HCT116 (cell line): Measurements from ENCODE around the gene RCOR2.

ENCODE experiments used
- ATF3 ChIP-seq: IDR thresholded peaks from 2 replicates; pipeline ENCODE4 v1.6.1; 2012
- CBX3 ChIP-seq: IDR thresholded peaks from 2 replicates; pipeline ENCODE4 v1.6.1; 2012; ENCODE audit warnings: low read depth
- CTCF ChIP-seq, 3 experiments: fragments of 200-600 bp in 1 of 3; sonication (generic) in 1 of 3; IDR thresholded peaks in 2 of 3; conservative IDR thresholded peaks in 1 of 3; 2 replicates each; pipeline ENCODE4 v1.5.1; 2012 to 2017; ENCODE audit warnings: low read depth in 2 of 3, low read length in 2 of 3, antibody characterized with exemption in 1 of 3, borderline replicate concordance in 1 of 3, control low read depth in 1 of 3, mild to moderate bottlenecking in 1 of 3, mixed read lengths in 1 of 3, mixed run types in 1 of 3, moderate library complexity in 1 of 3; ENCODE audit not compliant: insufficient read depth in 1 of 3
- EGR1 ChIP-seq: IDR thresholded peaks from 2 replicates; pipeline ENCODE4 v1.6.1; 2012; ENCODE audit warnings: low read depth
- EZH2 ChIP-seq: fragments of 200-600 bp; sonication (generic); IDR thresholded peaks from 2 replicates; pipeline ENCODE4 v1.6.1; 2017; ENCODE audit warnings: antibody characterized with exemption, mixed run types
- EZH2phosphoT487 ChIP-seq: fragments of 200-600 bp; IDR thresholded peaks from 2 replicates; pipeline ENCODE4 v1.6.1; 2018; ENCODE audit warnings: antibody characterized with exemption, borderline replicate concordance
- JUND ChIP-seq: IDR thresholded peaks from 2 replicates; pipeline ENCODE4 v1.6.1; 2012
- POLR2A ChIP-seq: IDR thresholded peaks from 2 replicates; pipeline ENCODE4 v1.7.0; 2011; ENCODE audit warnings: borderline replicate concordance; ENCODE audit not compliant: insufficient read depth, insufficient read length; ENCODE audit errors: extremely low read depth
- SP1 ChIP-seq: IDR thresholded peaks from 2 replicates; pipeline ENCODE4 v1.6.1; 2012; ENCODE audit warnings: low read depth
- TCF7L2 ChIP-seq: IDR thresholded peaks from 2 replicates; pipeline ENCODE4 v1.7.0; 2011; ENCODE audit warnings: borderline replicate concordance, inconsistent platforms; ENCODE audit not compliant: insufficient read depth, insufficient read length; ENCODE audit errors: extremely low read depth

GRCh38 chr11:63874511-63874910, 42.5 kb downstream of the RCOR2 start:
- no peak for TF ChIP-seq CTCF (IDR thresholded peaks at IDR 0.05 in 2 of 3, conservative IDR thresholded peaks at IDR 0.05 in 1 of 3; ENCODE audit: borderline replicate concordance in 1 of 3, insufficient read depth in 1 of 3, low read depth in 2 of 3, low read length in 2 of 3)
- no peak for TF ChIP-seq TCF7L2
- no peak for TF ChIP-seq SP1
- TF ChIP-seq EGR1, result no peak
- TF ChIP-seq POLR2A, result no peak
- TF ChIP-seq EZH2, result no peak
- TF ChIP-seq EZH2phosphoT487, result no peak
- no peak for TF ChIP-seq CBX3
- TF ChIP-seq JUND, result no peak
- TF ChIP-seq ATF3, result no peak
